SK-N-SH (cell line): Measurements from ENCODE around the gene FAM118A. TPM values are rescaled to one million over a fixed set of nuclear protein-coding genes. Genes with fewer than 3 reads are reported as not detected.

ENCODE experiments used
- CTCF ChIA-PET: fragments of 300-600, 350-600 bp; formaldehyde crosslinking; extraction: SDS; loops from one replicate; lab custom pipeline; 2021; lab: Yijun Ruan, JAX
- POLR2A ChIA-PET: fragments of 350-600 bp; sonication (Branson Sonifier 250); formaldehyde crosslinking; extraction: SDS; loops from one replicate; lab custom pipeline; 2020; ENCODE audit warnings: antibody characterized with exemption, inconsistent platforms; lab: Yijun Ruan, JAX
- DNase-seq: peaks from one replicate; pipeline ENCODE4 v3.0.0; 2012
- H2AFZ ChIP-seq: fragments of 200-600 bp; sonication (generic); 2 replicates; pipeline ENCODE4 v1.8.1; 2016; ENCODE audit warnings: antibody characterized with exemption, mild to moderate bottlenecking, low read depth
- H3F3A ChIP-seq: fragments of 200-600 bp; sonication (generic); replicated peaks from 2 replicates; pipeline ENCODE3; 2016; ENCODE audit warnings: antibody characterized with exemption, mild to moderate bottlenecking; ENCODE audit not compliant: insufficient read depth
- H3K27ac ChIP-seq, 2 experiments: fragments of 200-500 bp in 1 of 2; fragments of 200-600 bp in 1 of 2; sonication (Bioruptor generic) in 1 of 2; sonication (generic), shearing (Covaris generic) in 1 of 2; 2 replicates each; pipeline versions ENCODE4 v1.5.1 to v1.6.1; 2014 to 2016; ENCODE audit warnings: low read depth in 2 of 2, inconsistent platforms in 1 of 2, low read length in 1 of 2, mild to moderate bottlenecking in 1 of 2, mixed read lengths in 1 of 2
- H3K27me3 ChIP-seq: fragments of 200-600 bp; sonication (generic), shearing (Covaris generic); 2 replicates; pipeline ENCODE4 v1.6.1; 2016; ENCODE audit warnings: mixed run types; ENCODE audit not compliant: insufficient read depth
- H3K36me3 ChIP-seq, 2 experiments: fragments of 200-500 bp in 1 of 2; fragments of 200-600 bp in 1 of 2; sonication (Bioruptor generic) in 1 of 2; sonication (generic) in 1 of 2; replicated peaks in 1 of 2; 2 replicates each; pipeline versions ENCODE3 to v1.5.1; 2014 to 2016; ENCODE audit warnings: low read length in 1 of 2, mild to moderate bottlenecking in 1 of 2; ENCODE audit not compliant: insufficient read depth in 2 of 2, control insufficient read depth in 1 of 2
- H3K4me1 ChIP-seq, 2 experiments: fragments of 200-500 bp in 1 of 2; fragments of 200-600 bp in 1 of 2; sonication (Bioruptor generic) in 1 of 2; sonication (generic), shearing (Covaris generic) in 1 of 2; 2 replicates each; pipeline versions ENCODE4 v1.5.1 to v1.6.1; 2014 to 2016; ENCODE audit warnings: low read depth in 1 of 2, low read length in 1 of 2, mixed run types in 1 of 2; ENCODE audit not compliant: insufficient read depth in 2 of 2, control insufficient read depth in 1 of 2
- H3K4me2 ChIP-seq: fragments of 200-600 bp; sonication (generic), shearing (Covaris generic); 2 replicates; pipeline ENCODE4 v1.6.1; 2017; ENCODE audit warnings: mixed run types
- H3K4me3 ChIP-seq, 2 experiments: fragments of 200-500 bp in 1 of 2; fragments of 200-600 bp in 1 of 2; sonication (Bioruptor generic) in 1 of 2; sonication (generic), shearing (Covaris generic) in 1 of 2; 2 replicates each; pipeline versions ENCODE4 v1.5.1 to v1.8.1; 2014 to 2016; ENCODE audit warnings: low read depth in 2 of 2, inconsistent platforms in 1 of 2, low read length in 1 of 2, mild to moderate bottlenecking in 1 of 2, mixed read lengths in 1 of 2, moderate library complexity in 1 of 2
- H3K79me2 ChIP-seq: fragments of 200-600 bp; sonication (generic); 2 replicates; pipeline ENCODE4 v1.8.1; 2017; ENCODE audit warnings: mild to moderate bottlenecking; ENCODE audit not compliant: insufficient read depth
- H3K9ac ChIP-seq: fragments of 200-600 bp; sonication (generic); 2 replicates; pipeline ENCODE4 v1.6.1; 2017; ENCODE audit warnings: mixed run types
- H3K9me2 ChIP-seq: fragments of 200-600 bp; sonication (generic); 2 replicates; pipeline ENCODE4 v1.6.1; 2017; ENCODE audit warnings: mixed run types
- H3K9me3 ChIP-seq: fragments of 200-600 bp; sonication (generic); 2 replicates; pipeline ENCODE4 v1.6.1; 2017; ENCODE audit warnings: mixed run types, mild to moderate bottlenecking, moderate library complexity
- H4K20me1 ChIP-seq: fragments of 200-600 bp; sonication (generic); 2 replicates; pipeline ENCODE4 v1.6.1; 2017; ENCODE audit warnings: mild to moderate bottlenecking, mixed run types; ENCODE audit not compliant: insufficient read depth
- CHD2 ChIP-seq: fragments of 150-350 bp; IDR thresholded peaks from 2 replicates; pipeline ENCODE4 v1.6.1; 2018; ENCODE audit warnings: low read length; ENCODE audit not compliant: partially characterized antibody
- GATA2 ChIP-seq: sonication (generic); formaldehyde crosslinking; IDR thresholded peaks from 2 replicates; pipeline ENCODE4 v1.5.0; 2020; ENCODE audit warnings: mild to moderate bottlenecking, missing genetic modification reagents
- MEF2A ChIP-seq: IDR thresholded peaks from 2 replicates; pipeline ENCODE4 v1.4.0; 2012; ENCODE audit warnings: low read depth, borderline replicate concordance
- MXI1 ChIP-seq: IDR thresholded peaks from 2 replicates; pipeline ENCODE4 v1.6.1; 2012; ENCODE audit warnings: mild to moderate bottlenecking, low read depth, low read length, improper control_type of control experiment
- PBX3 ChIP-seq: IDR thresholded peaks from 2 replicates; pipeline ENCODE4; 2012
- REST ChIP-seq: IDR thresholded peaks from 2 replicates; pipeline ENCODE4 v1.6.1; 2012; ENCODE audit warnings: mild to moderate bottlenecking, low read depth, low read length, moderate library complexity
- USF1 ChIP-seq: IDR thresholded peaks from 2 replicates; pipeline ENCODE4 v1.4.0; 2012; ENCODE audit warnings: low read depth, borderline replicate concordance
- ZBTB33 ChIP-seq: IDR thresholded peaks from 2 replicates; pipeline ENCODE4 v1.4.0; 2012; ENCODE audit warnings: low read depth, borderline replicate concordance
- WGBS: methylation state at CpG from one replicate; pipeline ENCODE4 v1.1.6; 2017; ENCODE audit warnings: low lambda C conversion rate; 5-methylcytosine and 5-hydroxymethylcytosine counted together
- polyA plus RNA-seq, 3 experiments: library from polyadenylated mRNA; depleted of rRNA; stranded (reverse); fragments of >200 nt; gene quantifications; 2 replicates each; pipeline ENCODE4 v1.2.3, GENCODE V29; 2012

The FAM118A gene
- polyA plus RNA-seq, 1 of the 3 experiments (the other 2 are of a cell fraction): 11.3 TPM

DNA sequence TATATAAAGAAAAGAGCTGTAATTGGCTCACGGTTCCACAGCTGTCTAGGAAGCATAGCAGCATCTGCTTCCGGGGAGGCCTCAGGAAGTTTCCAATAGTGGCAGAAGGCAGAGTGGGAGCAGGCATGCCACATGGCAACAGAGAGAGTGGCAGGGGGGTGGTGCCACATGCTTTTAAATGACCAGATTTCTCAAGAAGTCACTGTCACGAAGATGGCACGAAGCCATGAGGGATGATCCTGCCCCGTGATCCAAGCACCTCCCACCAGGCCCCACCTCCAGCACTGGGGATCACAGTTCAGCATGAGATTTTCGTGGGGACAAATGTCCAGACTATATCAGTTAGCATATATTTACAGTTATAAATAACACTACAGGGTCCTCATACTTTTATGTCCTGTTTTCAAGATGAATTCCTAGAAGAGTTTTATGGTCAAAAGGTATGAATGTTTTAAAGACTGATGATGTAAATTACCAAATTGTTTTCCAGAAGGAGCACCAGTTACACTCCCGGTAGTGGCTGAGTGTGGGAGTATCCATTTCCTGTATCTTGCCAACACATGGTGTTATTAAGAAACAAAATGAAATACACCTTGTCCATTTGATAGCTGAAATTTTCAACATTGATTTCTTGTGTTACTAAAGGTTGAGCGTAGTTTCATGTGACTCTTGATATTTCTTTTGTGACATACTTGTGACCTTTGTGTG lies 19.2 kb downstream of the FAM118A start:
- POLR2A ChIA-PET: interaction anchor here (0.6 kb wide), 1 partner anchor 48 kb away, joined by 3 read pairs; no protein-coding TSS in a partner anchor
- Histone ChIP-seq H2AFZ (no peak overlapping the region), H3K4me1 (peaks cover 0 to 34% of the 10 kb centered on the region in 2 experiments; a peak in 2 of 4 replicates), H3K4me2 (no peak overlapping the region), H3F3A (peaks cover 6% of the 10 kb centered on the region), H3K79me2 (no peaks in the 10 kb centered on the region), H3K4me3 (no peak overlapping the region), H3K9me2 (no peaks in the 10 kb centered on the region), H4K20me1 (no peaks in the 10 kb centered on the region), H3K9me3 (no peaks in the 10 kb centered on the region), H3K27ac (peak overlapping the region; percentile 17 to 95; a peak in 3 of 4 replicates), H3K9ac (no peak overlapping the region), H3K27me3 (no peaks in the 10 kb centered on the region), H3K36me3 (peaks cover 0 to 20% of the 10 kb centered on the region in 2 experiments)
- CTCF ChIA-PET: interaction anchor here (0.8 to 1.1 kb wide), 2 partner anchors 18 to 113 kb away, joined by 3 read pairs; no protein-coding TSS in a partner anchor
- peak; percentile 77 for DNase-seq
- 77% methylated on average over 8 of the region's 8 CpGs for WGBS
- TF ChIP-seq MXI1 (peak; percentile 96), CHD2 (peak; percentile 45), REST (no peak), ZBTB33 (no peak), GATA2 (CRISPR knock-in tag) (no peak), MEF2A (no peak), PBX3 (no peak), USF1 (no peak)
